ENCODE results near the gene ASTN2.

ASTN2 gene

GRCh38 chr9:116935149-116935897 is 479.5 kb downstream of the ASTN2 start:
- H3K36me3 ChIP-seq, result no peaks in the 10 kb centered on the region
- H3K9me3 ChIP-seq (ENCODE audit: severe bottlenecking), result no peaks in the 10 kb centered on the region
- no peak overlapping the region for H3K27ac ChIP-seq
- H3K4me3 ChIP-seq (ENCODE audit: low read depth, low read length), result no peak overlapping the region
- DNase-seq, result no peak
- H3K27me3 ChIP-seq (ENCODE audit: insufficient read depth, low read depth, severe bottlenecking), result no peaks in the 10 kb centered on the region
- no peak for TF ChIP-seq CTCF (IDR thresholded peaks at IDR 0.05; ENCODE audit: low read depth, low read length)

DNA sequence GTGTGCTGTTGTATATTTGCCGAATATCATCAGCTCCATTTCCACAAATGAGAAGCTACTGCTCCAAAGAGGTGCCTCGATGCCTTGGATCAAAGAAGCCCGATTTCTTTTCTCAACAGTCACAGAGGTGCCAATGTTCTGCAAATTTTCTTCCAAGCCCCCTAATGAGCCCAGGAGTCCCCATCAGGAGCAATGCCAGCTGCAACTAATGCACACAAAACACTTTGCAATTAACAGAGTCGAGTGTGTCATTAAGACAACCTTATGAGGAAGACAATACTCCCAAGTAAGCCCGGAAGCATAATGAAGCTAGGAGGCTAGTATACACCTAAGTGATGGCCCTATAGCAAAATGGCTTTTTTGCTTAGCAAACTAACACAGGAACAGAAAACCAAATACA is 480.7 kb downstream of the ASTN2 start:
- TF ChIP-seq CTCF (IDR thresholded peaks at IDR 0.05; ENCODE audit: low read depth, low read length), result no peak
- no peaks in the 10 kb centered on the region for H3K27me3 ChIP-seq (ENCODE audit: insufficient read depth, low read depth, severe bottlenecking)
- no peak overlapping the region for H3K27ac ChIP-seq
- no peak for DNase-seq
- H3K36me3 ChIP-seq, result no peaks in the 10 kb centered on the region
- H3K9me3 ChIP-seq (ENCODE audit: severe bottlenecking), result no peaks in the 10 kb centered on the region
- H3K4me3 ChIP-seq (ENCODE audit: low read depth, low read length), result no peak overlapping the region

- H3K27ac ChIP-seq, result no peak overlapping the region
- no peak overlapping the region for H3K4me3 ChIP-seq (ENCODE audit: low read depth, low read length)
- no peak for TF ChIP-seq CTCF (IDR thresholded peaks at IDR 0.05; ENCODE audit: low read depth, low read length)
- no peaks in the 10 kb centered on the region for H3K27me3 ChIP-seq (ENCODE audit: insufficient read depth, low read depth, severe bottlenecking)
- H3K36me3 ChIP-seq, result no peaks in the 10 kb centered on the region
- H3K9me3 ChIP-seq (ENCODE audit: severe bottlenecking), result no peaks in the 10 kb centered on the region
- DNase-seq, result peak; percentile 20
Observed at GRCh38 chr9:116933251-116933650, 481.6 kb downstream of the ASTN2 start.

DNA sequence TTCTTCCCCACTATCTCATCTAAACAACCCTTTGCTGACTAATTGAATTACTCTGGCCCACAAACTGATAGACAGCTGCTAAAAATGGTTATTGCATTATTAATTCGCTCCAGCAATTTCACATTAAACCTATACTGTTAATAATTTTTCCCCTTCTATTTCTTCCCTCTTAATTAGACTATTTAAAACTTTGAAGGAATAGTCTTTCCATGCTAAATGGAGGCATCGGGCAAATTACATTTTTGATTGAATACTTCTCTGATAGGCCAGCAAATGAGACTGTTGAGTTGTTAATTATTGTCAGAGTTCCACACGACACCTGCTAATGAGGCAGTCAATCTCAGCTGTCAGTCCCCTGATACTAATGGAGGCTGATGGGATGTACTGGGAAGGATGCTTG is 485.2 kb downstream of the ASTN2 start:
- Histone ChIP-seq H3K4me3 (ENCODE audit: low read depth, low read length) (no peak overlapping the region), H3K9me3 (ENCODE audit: severe bottlenecking) (no peaks in the 10 kb centered on the region), H3K27me3 (ENCODE audit: insufficient read depth, low read depth, severe bottlenecking) (no peaks in the 10 kb centered on the region), H3K36me3 (no peaks in the 10 kb centered on the region), H3K27ac (no peak overlapping the region)
- TF ChIP-seq CTCF (IDR thresholded peaks at IDR 0.05; ENCODE audit: low read depth, low read length), result no peak
- DNase-seq, result no peak

- no peaks in the 10 kb centered on the region for H3K9me3 ChIP-seq (ENCODE audit: severe bottlenecking)
- no peak for TF ChIP-seq CTCF (IDR thresholded peaks at IDR 0.05; ENCODE audit: low read depth, low read length)
- DNase-seq, result no peak
- no peaks in the 10 kb centered on the region for H3K36me3 ChIP-seq
- no peak overlapping the region for H3K27ac ChIP-seq
- H3K4me3 ChIP-seq (ENCODE audit: low read depth, low read length), result no peak overlapping the region
- H3K27me3 ChIP-seq (ENCODE audit: insufficient read depth, low read depth, severe bottlenecking), result no peaks in the 10 kb centered on the region
Observed at GRCh38 chr9:116928884-116929283, 486.0 kb downstream of the ASTN2 start.

- no peaks in the 10 kb centered on the region for H3K36me3 ChIP-seq
- H3K9me3 ChIP-seq (ENCODE audit: severe bottlenecking), result no peaks in the 10 kb centered on the region
- no peak overlapping the region for H3K4me3 ChIP-seq (ENCODE audit: low read depth, low read length)
- TF ChIP-seq CTCF (IDR thresholded peaks at IDR 0.05; ENCODE audit: low read depth, low read length), result no peak
- H3K27ac ChIP-seq, result no peak overlapping the region
- H3K27me3 ChIP-seq (ENCODE audit: insufficient read depth, low read depth, severe bottlenecking), result no peaks in the 10 kb centered on the region
- DNase-seq, result no peak
Observed at GRCh38 chr9:116928289-116928688, 486.6 kb downstream of the ASTN2 start.
